Mesenchymal stem cell (in vitro differentiated cells and primary cell): Measurements from ENCODE around the gene AUP1.

Experiments
- DNase-seq: peaks from one replicate; pipeline ENCODE4 v3.0.0-alpha.2; 2013
- H2AFZ ChIP-seq: one replicate; pipeline ENCODE4 v1.6.1; 2013; ENCODE audit warnings: low read depth, mild to moderate bottlenecking, control low read depth, inconsistent platforms, low read length, moderate library complexity
- H2AK5ac ChIP-seq: 2 replicates; pipeline ENCODE4 v1.6.1; 2013; ENCODE audit warnings: low read length, moderate library complexity, mild to moderate bottlenecking, inconsistent platforms; ENCODE audit not compliant: severe bottlenecking
- H2BK120ac ChIP-seq: one replicate; pipeline ENCODE4 v1.6.1; 2013; ENCODE audit warnings: low read depth, mild to moderate bottlenecking, inconsistent platforms, low read length, moderate library complexity
- H2BK12ac ChIP-seq, 2 experiments: one replicate each; pipeline ENCODE4 v1.6.1; 2013; ENCODE audit warnings: inconsistent platforms in 2 of 2, low read length in 2 of 2, mild to moderate bottlenecking in 2 of 2, moderate library complexity in 2 of 2, control low read depth in 1 of 2
- H2BK15ac ChIP-seq: one replicate; pipeline ENCODE4 v1.6.1; 2013; ENCODE audit warnings: mild to moderate bottlenecking, low read depth, inconsistent platforms; ENCODE audit not compliant: poor library complexity, severe bottlenecking
- H2BK5ac ChIP-seq: 2 replicates; pipeline ENCODE4 v1.6.1; 2013; ENCODE audit warnings: low read depth, mild to moderate bottlenecking, low read length, control low read depth, inconsistent platforms; ENCODE audit not compliant: poor library complexity, severe bottlenecking
- H3K14ac ChIP-seq, 2 experiments: one replicate each; pipeline ENCODE4 v1.6.1; 2013; ENCODE audit warnings: inconsistent platforms in 2 of 2, low read length in 2 of 2, control low read depth in 1 of 2, mild to moderate bottlenecking in 1 of 2, moderate library complexity in 1 of 2
- H3K18ac ChIP-seq, 2 experiments: one replicate each; pipeline ENCODE4 v1.6.1; 2013; ENCODE audit warnings: inconsistent platforms in 2 of 2, low read length in 2 of 2, control low read depth in 1 of 2, low read depth in 1 of 2, mild to moderate bottlenecking in 1 of 2
- H3K23ac ChIP-seq, 2 experiments: one replicate each; pipeline ENCODE4 v1.6.1; 2013; ENCODE audit warnings: inconsistent platforms in 2 of 2, low read length in 2 of 2, mild to moderate bottlenecking in 2 of 2, moderate library complexity in 2 of 2, control low read depth in 1 of 2
- H3K27ac ChIP-seq: 2 replicates; pipeline ENCODE4 v1.5.1; 2013; ENCODE audit warnings: mild to moderate bottlenecking, moderate library complexity, low read length, control low read depth, inconsistent platforms; ENCODE audit not compliant: poor library complexity, severe bottlenecking
- H3K27me3 ChIP-seq, 2 experiments: 2 replicates each; pipeline versions ENCODE4 v1.6.1 to v1.7.0; 2013; ENCODE audit warnings: low read length in 2 of 2, mild to moderate bottlenecking in 2 of 2, moderate library complexity in 2 of 2, control low read depth in 1 of 2, inconsistent platforms in 1 of 2; ENCODE audit not compliant: control insufficient read depth in 1 of 2, insufficient read depth in 1 of 2
- H3K36me3 ChIP-seq, 2 experiments: 2 replicates each; pipeline versions ENCODE4 v1.6.1 to v1.7.0; 2013; ENCODE audit warnings: low read length in 2 of 2, control low read depth in 1 of 2, inconsistent platforms in 1 of 2, low read depth in 1 of 2, mild to moderate bottlenecking in 1 of 2; ENCODE audit not compliant: insufficient read depth in 2 of 2, control insufficient read depth in 1 of 2
- H3K4ac ChIP-seq, 2 experiments: one replicate each; pipeline ENCODE4 v1.6.1; 2013; ENCODE audit warnings: inconsistent platforms in 2 of 2, low read length in 2 of 2, mild to moderate bottlenecking in 2 of 2, moderate library complexity in 2 of 2, control low read depth in 1 of 2, low read depth in 1 of 2
- H3K4me1 ChIP-seq: 2 replicates; pipeline ENCODE4 v1.6.1; 2013; ENCODE audit warnings: low read depth, low read length, control low read depth; ENCODE audit not compliant: control insufficient read depth, insufficient read depth
- H3K4me2 ChIP-seq: 2 replicates; pipeline ENCODE4 v1.6.1; 2013; ENCODE audit warnings: low read length, mild to moderate bottlenecking, inconsistent platforms; ENCODE audit not compliant: poor library complexity, severe bottlenecking
- H3K4me3 ChIP-seq, 2 experiments: 2 replicates each; pipeline versions ENCODE4 v1.5.1 to v1.7.0; 2013; ENCODE audit warnings: low read length in 2 of 2, mild to moderate bottlenecking in 2 of 2, control low read depth in 1 of 2, low read depth in 1 of 2; ENCODE audit not compliant: insufficient read depth in 1 of 2
- H3K79me1 ChIP-seq: replicated peaks from 2 replicates; pipeline ENCODE4 v1.6.1; 2013; ENCODE audit warnings: mild to moderate bottlenecking, control low read depth, low read length, inconsistent platforms; ENCODE audit not compliant: poor library complexity, severe bottlenecking
- H3K9ac ChIP-seq: 2 replicates; pipeline ENCODE4 v1.7.0; 2013; ENCODE audit warnings: mild to moderate bottlenecking, low read length, moderate library complexity
- H3K9me3 ChIP-seq: 2 replicates; pipeline ENCODE4 v1.7.0; 2013; ENCODE audit warnings: mild to moderate bottlenecking, low read length; ENCODE audit not compliant: control insufficient read depth
- H4K8ac ChIP-seq: one replicate; pipeline ENCODE4 v1.6.1; 2013; ENCODE audit warnings: inconsistent platforms, mild to moderate bottlenecking, low read length, moderate library complexity
- H4K91ac ChIP-seq: one replicate; pipeline ENCODE4 v1.6.1; 2013; ENCODE audit warnings: mild to moderate bottlenecking, low read length, inconsistent platforms
- WGBS: methylation state at CpG from one replicate; pipeline ENCODE4 v1.1.7; 2013; ENCODE audit warnings: mixed read lengths; 5-methylcytosine and 5-hydroxymethylcytosine counted together

The AUP1 gene

GRCh38 chr2:74538881-74539339 lies 9.4 kb upstream of the AUP1 start:
- Histone ChIP-seq H3K4me3 (no peak overlapping the region), H3K27ac (no peak overlapping the region), H2BK15ac (no peak overlapping the region), H2BK120ac (no peak overlapping the region), H3K27me3 (peaks cover 0 to 5% of the 10 kb centered on the region in 2 experiments), H3K23ac (no peak overlapping the region), H2AFZ (no peak overlapping the region), H4K8ac (no peak overlapping the region), H4K91ac (no peak overlapping the region), H2BK5ac (no peak overlapping the region), H3K4me1 (no peaks in the 10 kb centered on the region), H3K14ac (no peak overlapping the region), H3K9ac (no peak overlapping the region), H3K18ac (no peak overlapping the region), H3K79me1 (no peaks in the 10 kb centered on the region), H3K4me2 (no peak overlapping the region), H3K9me3 (no peaks in the 10 kb centered on the region), H2AK5ac (no peak overlapping the region), H3K4ac (no peak overlapping the region), H3K36me3 (peaks cover 4 to 7% of the 10 kb centered on the region in 2 experiments), H2BK12ac (no peak overlapping the region)
- 96% methylated on average over 7 of the region's 7 CpGs for WGBS
- DNase-seq: no peak

GRCh38 chr2:74537140-74537539 lies 7.6 kb upstream of the AUP1 start:
- Histone ChIP-seq H3K79me1 (peaks cover 3% of the 10 kb centered on the region), H3K36me3 (peaks cover 19 to 21% of the 10 kb centered on the region in 2 experiments), H3K4ac (no peak overlapping the region), H4K8ac (no peak overlapping the region), H4K91ac (no peak overlapping the region), H2BK120ac (no peak overlapping the region), H2BK12ac (no peak overlapping the region), H3K4me2 (no peak overlapping the region), H3K27me3 (peaks cover 0 to 5% of the 10 kb centered on the region in 2 experiments), H3K4me3 (no peak overlapping the region), H2BK5ac (no peak overlapping the region), H2BK15ac (no peak overlapping the region), H3K27ac (no peak overlapping the region), H3K9me3 (no peaks in the 10 kb centered on the region), H3K9ac (peak overlapping the region; percentile 25), H2AFZ (no peak overlapping the region), H2AK5ac (no peak overlapping the region), H3K14ac (no peak overlapping the region), H3K4me1 (no peaks in the 10 kb centered on the region), H3K23ac (no peak overlapping the region), H3K18ac (no peak overlapping the region)
- WGBS: 67% methylated on average over 4 of the region's 4 CpGs
- no peak for DNase-seq

DNA sequence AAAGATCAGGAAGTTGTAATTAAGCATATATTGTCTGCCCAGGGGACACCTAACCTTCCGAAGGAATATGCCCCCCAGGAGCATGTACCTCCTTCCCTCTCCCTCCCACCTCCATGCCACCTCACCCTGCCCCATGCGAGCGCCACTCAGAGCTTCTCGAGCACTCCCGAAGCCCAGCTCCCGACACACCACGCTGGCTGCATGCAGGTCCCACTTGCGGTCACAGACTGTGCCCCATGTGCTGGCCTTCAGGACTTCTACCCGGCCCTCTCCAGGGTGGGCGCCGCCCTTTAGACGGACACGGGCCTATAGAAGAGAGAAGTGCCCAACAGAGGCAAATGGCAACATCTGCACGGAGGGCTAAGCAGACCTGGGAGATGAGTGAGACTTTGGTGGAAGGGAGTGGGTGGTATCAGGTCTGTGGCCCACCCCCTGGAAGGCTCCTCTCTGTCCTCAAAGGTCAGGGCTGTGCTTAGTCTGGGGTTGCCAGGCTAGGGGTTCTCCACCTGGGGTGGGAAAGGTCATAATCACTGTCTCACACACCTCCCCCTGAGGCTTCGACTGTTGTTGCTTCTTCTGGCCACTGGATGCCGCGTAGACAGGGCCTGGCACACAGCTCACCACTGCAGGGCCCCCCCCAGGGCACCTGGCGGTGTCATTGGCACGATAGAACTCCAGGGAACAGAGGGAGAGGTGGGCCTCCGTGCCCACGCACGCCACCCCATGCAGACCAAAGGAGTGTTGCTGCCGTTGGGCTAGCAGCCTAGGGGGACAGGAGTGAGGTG lies 6.9 kb upstream of the AUP1 start:
- Histone ChIP-seq H3K14ac (no peak overlapping the region), H4K91ac (no peak overlapping the region), H3K27me3 (peaks cover 0 to 5% of the 10 kb centered on the region in 2 experiments), H2BK15ac (no peak overlapping the region), H3K4me3 (no peak overlapping the region), H2AK5ac (no peak overlapping the region), H2AFZ (no peak overlapping the region), H3K4me1 (no peaks in the 10 kb centered on the region), H3K4ac (no peak overlapping the region), H3K36me3 (peaks cover 19 to 29% of the 10 kb centered on the region in 2 experiments), H3K9me3 (no peaks in the 10 kb centered on the region), H3K79me1 (peaks cover 5% of the 10 kb centered on the region), H3K4me2 (no peak overlapping the region), H3K9ac (peak overlapping the region; percentile 25), H3K23ac (no peak overlapping the region), H3K18ac (no peak overlapping the region), H2BK120ac (no peak overlapping the region), H2BK5ac (no peak overlapping the region), H2BK12ac (no peak overlapping the region), H4K8ac (no peak overlapping the region), H3K27ac (no peak overlapping the region)
- 95% methylated on average over 21 of the region's 23 CpGs for WGBS
- DNase-seq: no peak

DNA sequence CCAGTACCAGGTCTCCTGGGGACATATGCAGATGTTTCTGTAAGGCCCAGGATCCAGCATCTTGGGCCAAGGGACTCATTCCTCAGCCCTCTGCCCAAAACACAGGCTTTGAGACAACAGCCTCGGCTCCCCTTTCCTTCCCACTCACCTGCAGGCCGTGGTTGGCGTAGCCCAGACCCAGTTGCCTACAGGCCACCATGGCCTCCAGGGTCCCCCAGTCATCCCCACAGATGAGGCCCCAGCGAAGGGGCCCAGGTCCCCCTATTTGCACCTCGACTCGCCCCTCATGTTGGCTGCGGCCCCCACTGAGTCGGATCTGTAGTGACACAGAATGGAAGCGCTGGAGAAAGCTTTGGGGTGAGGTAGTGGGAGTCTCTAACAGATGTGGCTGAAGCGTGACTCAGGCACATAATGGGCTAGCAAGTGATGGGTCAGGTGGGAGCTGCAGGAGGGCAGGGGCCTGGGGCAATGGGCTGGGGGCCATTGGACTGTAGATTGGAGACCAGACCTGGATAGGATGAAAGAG lies 6.0 kb upstream of the AUP1 start:
- peaks cover 10% of the 10 kb centered on the region for H3K79me1 ChIP-seq

More for the DNA sequence above, 6.0 kb upstream of the AUP1 start:
- Histone ChIP-seq H3K4me2 (no peak overlapping the region), H3K9ac (no peak overlapping the region), H3K36me3 (peaks cover 19 to 33% of the 10 kb centered on the region in 2 experiments), H2BK12ac (no peak overlapping the region), H3K9me3 (no peaks in the 10 kb centered on the region), H3K4ac (no peak overlapping the region), H3K4me1 (peaks cover 4% of the 10 kb centered on the region), H2AK5ac (no peak overlapping the region), H2AFZ (no peak overlapping the region), H3K4me3 (no peak overlapping the region), H3K23ac (no peak overlapping the region), H4K8ac (no peak overlapping the region), H4K91ac (no peak overlapping the region), H3K14ac (no peak overlapping the region), H2BK5ac (no peak overlapping the region), H2BK120ac (no peak overlapping the region), H3K27me3 (peaks cover 0 to 5% of the 10 kb centered on the region in 2 experiments), H3K18ac (no peak overlapping the region), H2BK15ac (no peak overlapping the region), H3K27ac (no peak overlapping the region)
- 96% methylated on average over 10 of the region's 10 CpGs for whole genome bisulfite sequencing
- no peak for DNase-seq
